ENCODE results near the gene ANKRD16.
"Not testable (repeated sequence)": the region's sequence is repeated elsewhere in the genome, so short reads cannot be mapped to it uniquely, and the experiment has no call there.

Gene ANKRD16

DNA sequence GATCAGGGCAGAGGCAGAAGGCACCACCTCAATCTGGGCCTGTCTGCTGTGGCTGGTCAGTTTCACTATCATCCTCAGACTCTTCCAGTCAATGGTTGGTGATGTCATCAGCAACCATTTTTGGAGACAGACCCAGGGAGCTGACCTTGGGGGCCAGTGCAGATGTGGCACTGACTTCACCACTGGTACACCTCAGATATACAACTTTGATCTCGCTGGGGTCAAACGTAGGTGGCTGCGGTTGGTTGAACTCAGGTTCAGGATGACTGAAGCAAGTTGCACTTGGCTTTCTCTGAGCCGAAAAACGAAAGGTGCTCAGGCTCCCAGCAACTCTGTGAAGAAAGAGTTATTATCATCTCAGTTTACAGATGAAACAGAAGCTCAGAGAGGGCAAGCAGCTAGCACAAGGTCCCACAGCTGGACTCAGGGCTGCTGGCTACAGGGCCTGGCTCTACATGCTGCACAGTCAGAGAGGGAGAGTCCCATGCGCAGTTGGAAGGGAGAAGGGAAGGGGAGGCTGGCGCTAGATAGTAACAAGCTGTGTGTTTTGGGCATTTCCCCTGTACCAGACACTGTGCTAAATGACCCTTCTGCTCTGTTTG is 27.2 kb downstream of the ANKRD16 start:
- TF ChIP-seq, protein P1, sequence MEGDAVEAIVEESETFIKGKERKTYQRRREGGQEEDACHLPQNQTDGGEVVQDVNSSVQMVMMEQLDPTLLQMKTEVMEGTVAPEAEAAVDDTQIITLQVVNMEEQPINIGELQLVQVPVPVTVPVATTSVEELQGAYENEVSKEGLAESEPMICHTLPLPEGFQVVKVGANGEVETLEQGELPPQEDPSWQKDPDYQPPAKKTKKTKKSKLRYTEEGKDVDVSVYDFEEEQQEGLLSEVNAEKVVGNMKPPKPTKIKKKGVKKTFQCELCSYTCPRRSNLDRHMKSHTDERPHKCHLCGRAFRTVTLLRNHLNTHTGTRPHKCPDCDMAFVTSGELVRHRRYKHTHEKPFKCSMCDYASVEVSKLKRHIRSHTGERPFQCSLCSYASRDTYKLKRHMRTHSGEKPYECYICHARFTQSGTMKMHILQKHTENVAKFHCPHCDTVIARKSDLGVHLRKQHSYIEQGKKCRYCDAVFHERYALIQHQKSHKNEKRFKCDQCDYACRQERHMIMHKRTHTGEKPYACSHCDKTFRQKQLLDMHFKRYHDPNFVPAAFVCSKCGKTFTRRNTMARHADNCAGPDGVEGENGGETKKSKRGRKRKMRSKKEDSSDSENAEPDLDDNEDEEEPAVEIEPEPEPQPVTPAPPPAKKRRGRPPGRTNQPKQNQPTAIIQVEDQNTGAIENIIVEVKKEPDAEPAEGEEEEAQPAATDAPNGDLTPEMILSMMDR (IDR thresholded peaks at IDR 0.05; ENCODE audit: low read depth, low read length), result no peak
- no peak for DNase-seq (ENCODE audit: extremely low read depth, low read depth)

DNA sequence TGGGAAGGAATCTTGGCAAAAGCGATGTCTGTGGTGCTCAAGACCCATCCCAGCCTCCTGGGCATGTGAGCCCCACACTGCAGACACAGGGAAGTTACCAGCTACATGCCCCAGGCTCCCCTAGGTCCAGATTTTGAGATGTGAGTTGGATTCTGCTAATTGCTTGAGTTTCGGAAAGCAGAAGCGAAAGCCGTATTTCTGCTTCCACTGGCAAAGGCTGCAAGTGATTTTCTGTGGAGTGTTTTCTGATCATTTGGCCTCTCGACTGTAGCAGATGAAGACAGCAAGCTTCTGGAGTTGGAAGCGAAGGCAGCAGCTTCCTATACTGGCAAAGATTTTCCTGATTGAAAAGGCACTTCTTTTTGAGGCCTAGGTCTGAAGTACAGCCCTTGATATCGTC is 29.6 kb downstream of the ANKRD16 start:
- TF ChIP-seq, protein P1 (IDR thresholded peaks at IDR 0.05; ENCODE audit: low read depth, low read length), result no peak
- no peak for DNase-seq (ENCODE audit: extremely low read depth, low read depth)

DNA sequence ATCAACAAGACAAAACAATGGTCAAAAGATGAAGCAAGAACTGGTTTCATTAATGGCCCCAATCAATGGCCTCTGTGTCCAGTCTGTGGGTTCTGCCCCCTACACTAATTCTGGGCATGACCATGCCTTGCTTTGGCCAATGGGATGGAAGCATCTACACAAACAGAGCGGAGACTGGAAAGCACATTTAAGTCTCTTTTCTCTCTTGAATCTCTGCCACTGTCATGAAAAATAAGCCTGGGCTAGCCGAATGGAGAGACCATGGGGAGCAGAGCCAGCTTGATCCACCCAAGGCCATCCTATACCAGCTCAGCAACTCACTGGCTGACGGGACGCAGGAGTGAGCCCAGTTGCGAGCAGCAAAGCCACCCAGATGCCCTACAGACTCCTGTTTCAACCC is 30.9 kb downstream of the ANKRD16 start:
- no peak for DNase-seq (ENCODE audit: extremely low read depth, low read depth)
- TF ChIP-seq, protein P1 (IDR thresholded peaks at IDR 0.05; ENCODE audit: low read depth, low read length), result no peak

DNA sequence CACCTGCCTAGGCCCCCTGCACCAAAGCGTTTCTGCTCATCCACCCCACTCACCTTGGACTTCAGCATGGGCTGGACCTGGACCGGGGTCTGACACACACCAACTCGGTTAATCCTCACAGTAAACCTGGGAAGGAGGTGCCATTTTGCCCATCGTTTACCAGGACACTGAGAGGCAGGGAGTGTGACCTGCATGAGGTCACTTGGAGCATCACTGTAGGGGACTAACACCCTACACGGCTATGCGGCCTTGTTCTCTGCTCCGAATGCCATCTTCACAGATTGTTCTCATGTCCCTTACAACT is 33.0 kb downstream of the ANKRD16 start:
- DNase-seq (ENCODE audit: extremely low read depth, low read depth), result no peak
- TF ChIP-seq, protein P1 (IDR thresholded peaks at IDR 0.05; ENCODE audit: low read depth, low read length), result no peak

DNA sequence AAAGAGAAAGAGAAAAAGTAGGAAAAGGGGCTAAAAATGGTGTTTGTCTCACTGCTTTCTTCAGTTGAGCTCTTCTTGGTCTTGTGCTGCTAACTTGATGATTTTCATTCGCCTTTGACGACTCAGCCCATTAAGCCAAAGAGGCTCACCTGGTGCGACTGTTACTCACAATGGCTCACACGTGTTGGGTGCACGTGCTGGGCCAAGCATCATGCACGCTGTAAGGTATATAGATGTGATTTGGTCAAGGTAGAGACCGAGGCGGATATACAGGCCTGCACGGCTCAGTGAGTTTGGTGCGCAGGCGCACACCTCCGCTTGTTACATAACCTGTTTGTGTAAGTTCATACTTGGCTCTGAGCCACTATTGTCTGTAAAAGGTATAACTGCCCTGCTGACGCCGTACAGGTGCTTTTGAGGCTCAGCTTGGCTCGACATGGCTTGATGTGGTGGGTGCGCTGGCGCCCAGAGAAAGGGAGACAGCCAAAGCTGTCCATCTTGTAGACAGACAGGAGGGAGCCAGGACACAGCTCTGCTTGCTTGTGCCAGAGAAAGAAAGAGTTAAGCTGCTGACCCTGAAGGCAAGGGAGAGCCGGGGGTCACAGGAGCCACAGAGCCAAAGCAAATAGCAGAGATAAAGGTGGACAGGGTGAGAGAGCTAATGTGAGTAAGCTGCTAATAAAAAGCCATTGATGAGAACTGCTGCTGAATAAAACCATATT is 33.6 kb downstream of the ANKRD16 start:
- no peak for DNase-seq (ENCODE audit: extremely low read depth, low read depth)
- TF ChIP-seq, protein P1 (IDR thresholded peaks at IDR 0.05; ENCODE audit: low read depth, low read length), result no peak

DNA sequence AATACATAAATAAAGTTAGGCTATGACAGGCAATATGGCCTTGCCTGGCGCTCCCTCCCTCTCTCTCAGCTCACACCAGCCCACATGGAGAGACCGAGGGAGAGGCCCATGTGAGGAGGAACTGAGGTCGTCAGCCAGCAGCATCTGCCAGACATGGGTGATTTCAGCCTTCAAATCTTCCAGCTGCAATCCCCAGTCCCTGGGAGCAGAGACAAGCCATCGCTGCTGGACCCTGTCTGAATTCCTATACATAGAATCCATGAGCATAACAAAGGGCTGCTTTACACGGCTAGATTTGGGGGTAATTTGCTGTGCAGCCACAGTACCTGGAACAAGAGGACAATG is 35.6 kb downstream of the ANKRD16 start:
- TF ChIP-seq, protein P1 (IDR thresholded peaks at IDR 0.05; ENCODE audit: low read depth, low read length), result no peak
- DNase-seq (ENCODE audit: extremely low read depth, low read depth), result no peak

DNA sequence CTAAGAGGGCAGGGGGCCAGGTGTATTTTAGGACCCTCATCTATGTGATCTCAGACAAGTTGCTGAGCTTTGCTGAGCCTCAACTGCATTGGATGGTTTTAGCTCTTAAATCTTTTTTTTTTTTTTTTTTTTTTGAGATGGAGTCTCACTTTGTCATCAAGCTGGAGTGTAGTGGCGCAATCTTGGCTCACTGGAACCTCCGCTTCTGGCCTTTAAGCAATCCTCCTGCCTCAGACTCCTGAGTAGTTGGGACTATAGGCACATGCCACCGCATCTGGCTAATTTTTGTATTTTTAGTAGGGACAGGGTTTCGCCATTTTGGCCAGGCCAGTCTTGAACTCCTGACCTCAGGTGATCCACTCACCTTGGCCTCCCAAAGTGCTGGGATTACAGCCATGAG is 43.0 kb downstream of the ANKRD16 start:
- DNase-seq (ENCODE audit: extremely low read depth, low read depth), result not testable (repeated sequence)

All from AG09319 (cell line).